Fibroblast of lung (primary cell): Measurements from ENCODE around the gene MROH2A. TPM values are rescaled to one million over a fixed set of nuclear protein-coding genes. Genes with fewer than 3 reads are reported as not detected.

Experiments used
- DNase-seq, 2 donors: peaks; one replicate each; pipeline versions ENCODE4 v3.0.0 to v3.0.0-alpha.2; 2010; ENCODE audit warnings: low read depth in 2 of 2
- H2AFZ ChIP-seq: 2 replicates; pipeline ENCODE4 v1.5.1; 2012; ENCODE audit warnings: low read length, control low read depth, inconsistent platforms
- H3K27ac ChIP-seq: 2 replicates; pipeline ENCODE4 v1.5.1; 2011; ENCODE audit warnings: low read length, control low read depth; ENCODE audit not compliant: insufficient read depth
- H3K27me3 ChIP-seq: 2 replicates; pipeline ENCODE4 v1.5.1; 2011; ENCODE audit warnings: mild to moderate bottlenecking, low read length; ENCODE audit not compliant: control insufficient read depth, insufficient read depth
- H3K36me3 ChIP-seq: 2 replicates; pipeline ENCODE4 v1.5.1; 2011; ENCODE audit warnings: low read length; ENCODE audit not compliant: control insufficient read depth, insufficient read depth
- H3K4me1 ChIP-seq: 2 replicates; pipeline ENCODE4 v1.5.1; 2011; ENCODE audit warnings: low read length; ENCODE audit not compliant: control insufficient read depth, insufficient read depth; ENCODE audit errors: extremely low read depth
- H3K4me2 ChIP-seq: 2 replicates; pipeline ENCODE4 v1.5.1; 2011; ENCODE audit warnings: low read length, control low read depth; ENCODE audit not compliant: insufficient read depth; ENCODE audit errors: extremely low read depth
- H3K4me3 ChIP-seq, 4 experiments: fragments of 200-600 bp in 1 of 4; sonication (generic) in 1 of 4; replicated peaks in 1 of 4; 2 replicates each; pipeline ENCODE4 v1.5.1; 2011 to 2016; ENCODE audit warnings: low read length in 4 of 4, low read depth in 3 of 4, mild to moderate bottlenecking in 3 of 4, control low read depth in 2 of 4, inconsistent platforms in 1 of 4, mixed read lengths in 1 of 4; ENCODE audit not compliant: insufficient read depth in 1 of 4; ENCODE audit errors: control extremely low read depth in 1 of 4
- H3K79me2 ChIP-seq: 2 replicates; pipeline ENCODE4 v1.5.1; 2012; ENCODE audit warnings: mild to moderate bottlenecking, low read length, inconsistent platforms; ENCODE audit not compliant: control insufficient read depth, insufficient read depth
- H3K9ac ChIP-seq: 2 replicates; pipeline ENCODE4 v1.5.1; 2011; ENCODE audit warnings: mild to moderate bottlenecking, low read length, control low read depth; ENCODE audit not compliant: insufficient read depth
- H3K9me3 ChIP-seq: 2 replicates; pipeline ENCODE4 v1.5.1; 2012; ENCODE audit warnings: low read depth, low read length; ENCODE audit not compliant: control insufficient read depth, insufficient read depth
- H4K20me1 ChIP-seq: 2 replicates; pipeline ENCODE4 v1.5.1; 2011; ENCODE audit warnings: low read length; ENCODE audit not compliant: control insufficient read depth, insufficient read depth; ENCODE audit errors: extremely low read depth
- EZH2 ChIP-seq: IDR thresholded peaks from 2 replicates; pipeline ENCODE4 v1.5.1; 2012; ENCODE audit warnings: low read length, control low read depth, mild to moderate bottlenecking; ENCODE audit errors: missing control alignments
- polyA plus RNA-seq, 2 donors: library from polyadenylated mRNA; depleted of rRNA in 1 of 2; stranded (reverse) in 1 of 2; unstranded in 1 of 2; fragments of >200 nt; gene quantifications; 2 replicates each; pipeline ENCODE4 v1.2.1, GENCODE V29; 2011 to 2012; ENCODE audit warnings: missing spikeins in 1 of 2
- total RNA-seq: library from RNA; depleted of rRNA; stranded (reverse); fragments of >200 nt; gene quantifications from 2 replicates; pipeline ENCODE4 v1.2.1, GENCODE V29; 2014
- TF ChIP-seq, protein P1 (sequence below), 2 donors: IDR thresholded peaks in 1 of 2; conservative IDR thresholded peaks in 1 of 2; 1 replicate in 1 of 2; 2 replicates in 1 of 2; pipeline ENCODE4 v1.5.1; 2011 to 2012; ENCODE audit warnings: low read length in 2 of 2, control low read depth in 1 of 2, inconsistent platforms in 1 of 2, low read depth in 1 of 2, mild to moderate bottlenecking in 1 of 2

The MROH2A gene
- total and polyA plus RNA-seq, 2 donors (not counting 1 experiment from before 2014, with no cell fraction given), result not detected

- Histone ChIP-seq H3K27ac (no peak overlapping the region), H3K9ac (no peak overlapping the region), H4K20me1 (no peaks in the 10 kb centered on the region), H3K4me3 (no peak overlapping the region), H3K4me2 (no peak overlapping the region), H3K36me3 (peaks cover 8% of the 10 kb centered on the region), H2AFZ (no peak overlapping the region), H3K27me3 (no peaks in the 10 kb centered on the region), H3K79me2 (peaks cover 10% of the 10 kb centered on the region), H3K4me1 (no peaks in the 10 kb centered on the region), H3K9me3 (no peaks in the 10 kb centered on the region)
- TF ChIP-seq, protein P1, sequence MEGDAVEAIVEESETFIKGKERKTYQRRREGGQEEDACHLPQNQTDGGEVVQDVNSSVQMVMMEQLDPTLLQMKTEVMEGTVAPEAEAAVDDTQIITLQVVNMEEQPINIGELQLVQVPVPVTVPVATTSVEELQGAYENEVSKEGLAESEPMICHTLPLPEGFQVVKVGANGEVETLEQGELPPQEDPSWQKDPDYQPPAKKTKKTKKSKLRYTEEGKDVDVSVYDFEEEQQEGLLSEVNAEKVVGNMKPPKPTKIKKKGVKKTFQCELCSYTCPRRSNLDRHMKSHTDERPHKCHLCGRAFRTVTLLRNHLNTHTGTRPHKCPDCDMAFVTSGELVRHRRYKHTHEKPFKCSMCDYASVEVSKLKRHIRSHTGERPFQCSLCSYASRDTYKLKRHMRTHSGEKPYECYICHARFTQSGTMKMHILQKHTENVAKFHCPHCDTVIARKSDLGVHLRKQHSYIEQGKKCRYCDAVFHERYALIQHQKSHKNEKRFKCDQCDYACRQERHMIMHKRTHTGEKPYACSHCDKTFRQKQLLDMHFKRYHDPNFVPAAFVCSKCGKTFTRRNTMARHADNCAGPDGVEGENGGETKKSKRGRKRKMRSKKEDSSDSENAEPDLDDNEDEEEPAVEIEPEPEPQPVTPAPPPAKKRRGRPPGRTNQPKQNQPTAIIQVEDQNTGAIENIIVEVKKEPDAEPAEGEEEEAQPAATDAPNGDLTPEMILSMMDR (conservative IDR thresholded peaks at IDR 0.05 in 1 of 2, IDR thresholded peaks at IDR 0.05 in 1 of 2; ENCODE audit: low read depth in 1 of 2, low read length in 2 of 2), result peak; percentile 13 to 25
- no peak for TF ChIP-seq EZH2
- peak; percentile 50 to 69 for DNase-seq
Observed at GRCh38 chr2:233832869-233833311, 54.8 kb downstream of the MROH2A start.

- Histone ChIP-seq H3K9ac (no peak overlapping the region), H4K20me1 (no peaks in the 10 kb centered on the region), H3K27ac (no peak overlapping the region), H3K79me2 (peaks cover 14% of the 10 kb centered on the region), H3K27me3 (no peaks in the 10 kb centered on the region), H2AFZ (no peak overlapping the region), H3K4me2 (no peak overlapping the region), H3K9me3 (no peaks in the 10 kb centered on the region), H3K4me1 (no peaks in the 10 kb centered on the region), H3K4me3 (no peak overlapping the region), H3K36me3 (peaks cover 8% of the 10 kb centered on the region)
- peak in 1 of 2 donors; percentile 12 for DNase-seq
- TF ChIP-seq, protein P1 (conservative IDR thresholded peaks at IDR 0.05 in 1 of 2, IDR thresholded peaks at IDR 0.05 in 1 of 2; ENCODE audit: low read depth in 1 of 2, low read length in 2 of 2), result no peak
- no peak for TF ChIP-seq EZH2
Observed at GRCh38 chr2:233833345-233833744, 55.2 kb downstream of the MROH2A start.

DNA sequence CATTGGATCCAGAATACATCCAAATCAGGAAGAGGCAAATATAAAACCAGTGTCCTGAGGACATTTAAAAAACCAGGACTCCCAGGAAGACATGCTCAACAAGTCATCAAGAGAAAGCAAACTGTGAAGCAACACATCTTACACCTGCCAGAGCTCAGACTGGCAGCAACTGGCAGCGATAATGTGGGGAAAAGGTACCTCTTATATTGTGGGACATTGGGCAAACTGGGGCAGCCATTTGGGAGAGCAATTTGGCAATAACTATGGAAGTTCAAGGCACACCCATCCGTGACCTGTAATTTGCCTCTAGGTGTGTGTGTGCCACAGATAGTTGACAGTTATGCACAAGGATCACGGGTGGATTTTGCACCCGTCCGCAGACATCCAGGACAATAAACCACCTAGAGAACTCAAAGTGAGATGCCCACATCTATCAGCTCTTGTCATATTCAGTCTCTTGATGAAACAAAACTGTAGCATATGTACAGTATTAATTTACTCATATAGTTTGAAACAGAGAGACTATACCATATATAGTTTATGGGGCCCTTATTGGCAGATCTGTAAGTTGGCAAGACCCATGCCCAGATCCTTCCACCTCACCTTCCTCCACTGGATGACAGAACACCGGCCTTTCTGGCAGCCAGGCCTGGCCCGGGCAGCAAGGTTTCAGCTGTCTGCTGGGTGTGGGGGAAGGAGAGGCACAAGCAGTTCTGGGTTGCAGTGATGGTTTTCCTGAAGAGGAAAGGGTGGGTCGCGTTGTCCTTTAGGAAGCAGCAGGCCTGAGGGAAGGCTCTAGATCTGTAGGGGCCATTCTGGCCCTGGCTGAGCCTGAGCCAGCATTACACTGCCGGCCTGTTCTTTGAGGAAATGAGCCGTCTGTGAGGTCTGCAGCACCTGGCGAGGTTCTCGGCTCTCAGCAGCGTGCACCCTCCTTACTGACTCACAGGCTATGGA lies 57.4 kb downstream of the MROH2A start:
- no peaks in the 10 kb centered on the region for H4K20me1 ChIP-seq

More for the DNA sequence above, 57.4 kb downstream of the MROH2A start:
- no peaks in the 10 kb centered on the region for H3K27me3 ChIP-seq
- no peak for TF ChIP-seq EZH2
- TF ChIP-seq, protein P1 (conservative IDR thresholded peaks at IDR 0.05 in 1 of 2, IDR thresholded peaks at IDR 0.05 in 1 of 2; ENCODE audit: low read depth in 1 of 2, low read length in 2 of 2), result no peak
- no peaks in the 10 kb centered on the region for H3K4me1 ChIP-seq
- no peak overlapping the region for H3K4me3 ChIP-seq
- H3K4me2 ChIP-seq, result no peak overlapping the region
- H2AFZ ChIP-seq, result no peak overlapping the region
- H3K9ac ChIP-seq, result no peak overlapping the region
- no peak for DNase-seq
- H3K36me3 ChIP-seq, result peaks cover 15% of the 10 kb centered on the region
- H3K27ac ChIP-seq, result no peak overlapping the region
- H3K9me3 ChIP-seq, result no peaks in the 10 kb centered on the region
- peaks cover 36% of the 10 kb centered on the region for H3K79me2 ChIP-seq
